CD1c-positive myeloid dendritic cell (primary cell): Measurements from ENCODE around the gene PTGER1.
A peak's percentile ranks its signal among the peaks of the same experiment; 100 is the strongest.

Source experiments
- DNase-seq: peaks from one replicate; pipeline ENCODE4 v3.0.0-alpha.2; 2016; ENCODE audit errors: extremely low spot score

The PTGER1 gene

GRCh38 chr19:14442891-14443631 is 32.1 kb downstream of the PTGER1 start:
- DNase-seq: no peak

- no peak for DNase-seq
Observed at GRCh38 chr19:14441041-14441938, 33.9 kb downstream of the PTGER1 start.

GRCh38 chr19:14440049-14440448 is 35.1 kb downstream of the PTGER1 start:
- peak; percentile 91 for DNase-seq

GRCh38 chr19:14439014-14439413 is 36.1 kb downstream of the PTGER1 start:
- no peak for DNase-seq

- DNase-seq: no peak
Observed at GRCh38 chr19:14437578-14438140, 37.5 kb downstream of the PTGER1 start.

GRCh38 chr19:14435320-14436050 is 39.7 kb downstream of the PTGER1 start:
- DNase-seq: no peak

GRCh38 chr19:14434543-14435319 is 40.4 kb downstream of the PTGER1 start:
- DNase-seq: peak; percentile 51

GRCh38 chr19:14433554-14434501 is 41.3 kb downstream of the PTGER1 start:
- no peak for DNase-seq

GRCh38 chr19:14432791-14433553 is 42.2 kb downstream of the PTGER1 start, which contains the start of gene PKN1:
TSS of gene PKN1 (plus strand) at chr19:14433306. CDS start at chr19:14433522, 216 bp downstream.
- peak; percentile 49 for DNase-seq

- no peak for DNase-seq
Observed at GRCh38 chr19:14430712-14431111, 44.4 kb downstream of the PTGER1 start.

- DNase-seq: no peak
Observed at GRCh38 chr19:14428882-14429416, 46.2 kb downstream of the PTGER1 start.

- DNase-seq: no peak
Observed at GRCh38 chr19:14427461-14427860, 47.7 kb downstream of the PTGER1 start.

GRCh38 chr19:14425696-14426138 is 49.4 kb downstream of the PTGER1 start:
- no peak for DNase-seq
